CD4-positive, alpha-beta T cell treated with Interleukin-17A for 4 hours (primary cell): ENCODE measurements around the gene MX2.
A peak's percentile ranks its signal among the peaks of the same experiment; 100 is the strongest.
"Not testable (repeated sequence)": the region's sequence is repeated elsewhere in the genome, so short reads cannot be mapped to it uniquely, and the experiment has no call there.

ENCODE experiments used
- DNase-seq: peaks from one replicate; pipeline ENCODE4 v3.0.0-alpha.2; 2020; ENCODE audit warnings: mixed read lengths

The MX2 gene

GRCh38 chr21:41419921-41420862 lies 58.4 kb downstream of the MX2 start:
- DNase-seq, result peak; percentile 78

- not testable (repeated sequence) for DNase-seq
Measured at GRCh38 chr21:41420998-41421397, 59.2 kb downstream of the MX2 start.

DNA sequence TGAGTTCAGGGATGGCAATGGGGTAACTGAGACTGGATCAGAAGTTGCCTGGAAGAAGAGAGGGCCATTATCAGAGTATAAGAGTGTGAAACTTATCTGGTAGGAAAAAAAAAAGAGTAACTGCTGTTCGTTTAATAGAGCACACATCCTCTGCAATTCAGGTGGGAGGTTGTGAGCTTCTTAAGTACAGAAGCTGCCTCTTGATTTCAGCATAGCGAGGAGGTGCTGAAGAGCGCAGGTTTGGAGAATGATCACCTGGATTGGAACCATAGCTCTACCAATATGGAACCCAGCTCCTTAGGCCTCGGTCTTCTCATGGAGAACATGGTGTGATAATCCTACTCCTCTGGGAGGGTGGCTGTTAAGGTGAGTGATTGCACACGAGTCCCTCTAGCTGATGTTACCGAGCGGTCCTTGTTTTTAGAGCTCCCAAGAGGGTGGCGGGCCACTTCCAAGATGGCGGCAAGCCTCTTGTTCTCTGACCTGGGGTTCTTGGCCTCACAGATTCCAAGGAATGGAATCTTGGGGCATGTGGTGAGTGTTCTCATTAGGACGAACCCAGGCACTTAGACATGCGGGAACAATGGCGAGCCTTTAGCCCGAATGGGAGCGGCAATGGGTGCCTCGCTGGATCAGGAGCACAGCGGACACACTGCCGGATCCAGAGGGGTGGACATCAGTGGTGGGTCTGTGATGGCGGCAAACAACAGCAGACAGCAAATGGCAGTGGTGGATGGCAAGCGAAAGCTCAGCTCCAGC lies 60.9 kb downstream of the MX2 start:
- DNase-seq, result no peak

- not testable (repeated sequence) for DNase-seq
Measured at GRCh38 chr21:41423305-41423636, 61.4 kb downstream of the MX2 start.

GRCh38 chr21:41425588-41425953 lies 63.7 kb downstream of the MX2 start:
- no peak for DNase-seq

DNA sequence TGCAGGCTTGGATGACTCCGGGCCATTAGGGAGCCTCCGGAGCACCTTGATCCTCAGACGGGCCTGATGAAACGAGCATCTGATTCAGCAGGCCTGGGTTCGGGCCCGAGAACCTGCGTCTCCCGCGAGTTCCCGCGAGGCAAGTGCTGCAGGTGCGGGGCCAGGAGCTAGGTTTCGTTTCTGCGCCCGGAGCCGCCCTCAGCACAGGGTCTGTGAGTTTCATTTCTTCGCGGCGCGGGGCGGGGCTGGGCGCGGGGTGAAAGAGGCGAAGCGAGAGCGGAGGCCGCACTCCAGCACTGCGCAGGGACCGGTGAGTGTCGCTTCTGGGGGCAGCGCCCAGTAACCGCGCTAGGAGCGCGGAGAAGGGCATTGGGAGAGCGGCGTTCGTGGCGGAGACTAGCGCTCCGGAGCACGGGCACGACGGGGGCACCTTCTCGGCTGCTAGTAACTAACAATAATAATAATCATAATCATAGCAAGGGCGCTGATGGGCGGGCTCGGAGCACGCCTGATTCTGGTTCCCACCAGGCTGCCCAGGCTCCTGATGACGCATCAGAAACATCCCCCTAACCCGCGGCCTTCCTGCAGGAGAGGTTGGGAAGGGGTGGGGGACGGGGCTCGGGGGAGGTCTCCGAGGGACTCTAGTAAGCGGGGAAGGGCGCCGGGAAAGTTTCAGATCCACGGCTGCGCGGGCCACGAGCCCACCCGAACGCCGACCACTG lies 64.3 kb downstream of the MX2 start, which contains the start of gene MX1:
Gene MX1 (plus strand): TSS at position 286 of the 722 bp plus-strand sequence. CDS start 5,832 bp downstream, outside the sequence.
- DNase-seq, result peak; percentile 90

GRCh38 chr21:41426676-41427404 lies 65.0 kb downstream of the MX2 start:
- no peak for DNase-seq

- no peak for DNase-seq
Measured at GRCh38 chr21:41427556-41427955, 65.7 kb downstream of the MX2 start.

DNA sequence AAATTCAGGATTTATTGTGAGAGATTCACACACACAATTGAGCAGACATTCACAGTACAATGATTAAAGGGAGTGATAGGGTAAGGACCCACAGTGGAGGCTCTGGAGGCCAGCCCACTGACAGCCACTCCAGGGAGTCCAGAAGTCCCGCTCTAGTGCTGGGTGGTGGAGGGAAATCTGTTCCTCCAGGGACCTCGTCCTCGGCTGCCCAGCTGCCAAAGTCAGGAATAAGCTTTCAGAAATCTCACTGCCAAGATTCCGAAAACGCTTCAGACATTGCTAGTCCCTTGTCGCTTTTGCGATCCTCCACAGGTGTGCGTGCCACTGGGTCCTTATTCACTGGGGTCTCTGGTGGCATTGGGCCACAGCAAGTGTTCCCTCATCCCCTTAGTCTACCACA lies 66.5 kb downstream of the MX2 start:
- no peak for DNase-seq

DNA sequence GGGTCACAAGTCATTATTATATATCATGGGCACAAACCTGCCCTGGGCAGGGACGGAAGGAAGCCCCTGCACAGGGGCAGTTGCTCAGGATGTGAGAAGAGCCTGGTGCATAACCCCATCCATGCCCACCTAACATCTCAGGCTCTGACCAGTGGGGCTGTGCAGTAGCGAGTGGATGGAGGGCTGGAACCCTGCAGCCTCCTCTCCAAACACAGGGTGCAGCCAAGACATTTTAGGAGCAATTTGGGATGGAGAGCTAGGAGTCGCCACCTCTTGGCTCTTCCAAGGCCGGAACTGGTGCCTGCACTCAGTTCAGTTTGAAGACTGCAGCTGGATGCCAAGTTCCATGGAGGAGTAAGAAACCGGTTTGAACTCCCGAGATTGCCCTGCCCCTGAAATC lies 67.0 kb downstream of the MX2 start:
- no peak for DNase-seq

DNA sequence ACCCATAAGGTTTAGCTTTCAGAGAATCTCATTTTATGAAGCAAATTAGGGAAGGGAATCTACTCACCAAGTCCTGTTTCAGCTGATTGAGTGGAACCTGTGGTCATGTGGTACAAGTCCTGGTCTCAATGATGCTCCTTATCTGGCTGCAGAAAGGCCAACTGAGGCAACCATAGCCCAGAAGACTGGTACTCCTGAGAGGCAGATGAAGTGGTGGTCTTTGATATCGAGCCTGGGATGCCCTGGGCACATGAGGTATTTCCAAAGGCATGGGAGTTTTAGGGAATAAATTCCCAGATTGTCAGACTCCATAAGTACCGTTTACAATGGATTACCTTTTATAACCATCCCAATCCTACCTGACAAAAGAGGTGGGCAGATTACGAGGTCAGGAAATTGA lies 67.5 kb downstream of the MX2 start:
- DNase-seq, result no peak

DNA sequence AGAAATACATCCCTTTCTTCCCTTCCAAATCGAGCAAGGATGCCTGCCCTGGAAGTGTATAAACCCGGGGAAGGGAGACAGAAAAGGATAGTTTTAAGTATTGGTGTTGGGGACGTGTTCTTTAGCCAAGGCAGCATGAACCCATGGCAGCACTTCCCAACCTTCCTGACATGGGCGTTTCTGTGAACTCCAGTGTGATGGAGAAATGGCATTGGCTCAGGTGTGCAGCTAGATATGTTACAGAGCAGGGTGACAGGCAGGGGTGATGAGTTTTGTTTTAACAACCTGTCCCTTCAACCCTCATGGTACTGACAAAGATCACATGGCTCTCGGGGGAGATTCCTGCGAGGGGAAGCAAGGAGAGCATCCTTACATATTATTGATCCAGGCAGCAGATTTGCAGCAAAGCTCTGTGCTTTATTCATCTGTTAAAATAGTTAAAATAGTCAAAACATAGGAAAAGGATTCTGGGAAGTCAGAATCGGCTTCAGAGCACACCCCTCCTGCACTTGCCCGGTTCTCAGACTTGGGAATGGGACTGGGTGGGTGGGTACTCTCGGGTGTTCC lies 68.2 kb downstream of the MX2 start:
- no peak for DNase-seq

DNA sequence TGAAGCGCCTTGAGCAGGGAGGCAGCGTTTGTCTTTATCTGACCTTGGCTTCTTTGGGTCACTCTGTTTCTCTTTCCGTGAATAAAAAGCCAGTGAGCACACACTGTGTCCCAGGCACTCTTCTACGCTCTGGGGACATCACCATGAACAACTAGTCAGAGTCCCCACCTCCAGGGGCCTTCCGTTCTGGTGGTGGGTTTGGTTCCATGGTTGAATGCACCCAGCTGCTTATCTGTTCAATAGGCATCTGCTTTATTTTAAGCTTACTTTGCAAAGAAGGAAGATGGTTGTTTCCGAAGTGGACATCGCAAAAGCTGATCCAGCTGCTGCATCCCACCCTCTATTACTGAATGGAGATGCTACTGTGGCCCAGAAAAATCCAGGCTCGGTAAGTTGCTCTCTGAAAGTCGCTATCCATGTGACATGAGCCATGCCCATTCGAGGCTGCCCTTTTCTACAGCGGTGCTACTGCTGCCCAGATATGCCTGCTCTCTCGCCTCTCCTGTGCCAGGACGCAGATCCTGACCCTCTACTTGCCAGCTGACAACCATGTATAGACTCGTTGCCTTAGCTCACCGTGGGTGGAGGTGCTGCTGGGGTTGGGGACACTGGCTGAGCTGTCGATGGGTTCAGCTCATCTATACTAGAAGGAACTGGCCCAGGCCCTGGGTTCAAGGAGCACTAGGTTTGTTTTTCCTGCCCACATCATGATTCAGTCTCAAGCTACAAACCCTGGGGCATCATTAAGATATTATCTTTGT lies 70.1 kb downstream of the MX2 start:
- DNase-seq, result no peak

DNA sequence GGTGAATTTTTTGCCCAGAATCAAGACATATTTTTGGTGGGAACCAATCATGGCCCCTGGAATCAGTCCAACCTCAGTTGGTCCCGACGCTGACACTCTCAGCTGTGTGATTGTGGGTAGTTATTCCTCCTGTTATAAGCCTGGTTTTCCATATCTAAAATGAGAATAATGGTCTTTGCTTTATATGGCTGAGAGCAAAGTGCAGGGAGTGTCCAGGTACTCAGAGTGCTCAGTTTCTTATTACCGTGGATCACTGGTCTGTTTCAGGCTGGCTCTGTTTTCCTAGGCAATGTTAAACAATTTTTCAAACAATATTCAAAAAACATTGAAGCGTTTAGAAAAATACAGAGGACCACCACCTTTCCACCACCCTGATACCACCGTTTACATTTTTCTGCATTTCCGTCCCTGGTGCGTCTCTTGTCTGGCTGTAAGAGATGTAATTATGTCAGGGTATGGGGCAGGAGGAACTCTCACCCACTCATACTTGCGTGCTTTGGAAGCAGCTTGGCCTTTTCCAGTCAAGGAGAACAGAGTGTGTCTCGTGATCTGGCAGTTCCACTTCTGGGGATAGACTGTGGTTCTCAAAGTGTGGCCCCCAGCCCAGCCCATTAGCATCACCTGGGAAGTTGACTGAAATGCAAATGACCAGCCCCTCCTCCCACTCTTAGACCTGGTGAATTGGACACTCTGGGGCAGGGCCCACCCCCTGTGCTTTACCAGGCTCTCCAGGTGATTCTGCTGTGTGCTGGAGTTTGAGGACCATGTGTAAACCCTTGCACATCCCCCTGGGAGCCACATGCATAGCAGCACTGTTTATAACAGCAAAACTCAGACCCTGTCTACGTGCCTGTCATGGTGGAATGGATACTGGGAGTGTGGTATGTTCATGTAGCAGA lies 71.0 kb downstream of the MX2 start:
- DNase-seq, result no peak

- DNase-seq, result no peak
Measured at GRCh38 chr21:41433566-41433965, 71.7 kb downstream of the MX2 start.

DNA sequence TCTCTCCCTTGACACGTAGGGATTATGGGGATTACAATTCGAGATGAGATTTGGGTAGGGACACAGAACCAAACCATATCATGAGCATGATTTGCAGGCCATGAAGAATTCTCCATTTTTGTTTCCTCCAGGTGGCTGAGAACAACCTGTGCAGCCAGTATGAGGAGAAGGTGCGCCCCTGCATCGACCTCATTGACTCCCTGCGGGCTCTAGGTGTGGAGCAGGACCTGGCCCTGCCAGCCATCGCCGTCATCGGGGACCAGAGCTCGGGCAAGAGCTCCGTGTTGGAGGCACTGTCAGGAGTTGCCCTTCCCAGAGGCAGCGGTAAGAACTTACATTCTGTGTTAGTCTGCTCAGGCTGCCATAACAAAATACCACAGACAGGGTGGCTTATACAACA lies 73.9 kb downstream of the MX2 start:
- no peak for DNase-seq

DNA sequence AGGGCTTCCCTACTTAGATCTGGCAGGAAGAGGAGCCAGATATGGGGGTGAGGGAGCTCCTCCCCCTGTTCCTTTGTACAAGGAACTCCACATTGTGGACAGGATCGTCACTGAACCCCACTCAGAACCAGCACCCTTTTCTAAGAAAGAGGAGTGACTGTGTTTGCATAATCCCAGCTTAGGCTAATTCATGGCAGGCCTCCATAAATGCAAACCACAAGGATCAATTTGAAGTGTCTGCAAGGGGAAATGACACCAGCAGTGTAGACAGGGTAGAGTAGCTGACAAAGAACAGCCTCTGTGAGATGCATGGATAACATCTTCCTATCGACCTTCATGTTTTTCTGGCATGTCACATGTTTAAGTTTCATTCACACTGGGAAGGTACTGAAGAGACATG lies 75.9 kb downstream of the MX2 start:
- DNase-seq, result no peak

DNA sequence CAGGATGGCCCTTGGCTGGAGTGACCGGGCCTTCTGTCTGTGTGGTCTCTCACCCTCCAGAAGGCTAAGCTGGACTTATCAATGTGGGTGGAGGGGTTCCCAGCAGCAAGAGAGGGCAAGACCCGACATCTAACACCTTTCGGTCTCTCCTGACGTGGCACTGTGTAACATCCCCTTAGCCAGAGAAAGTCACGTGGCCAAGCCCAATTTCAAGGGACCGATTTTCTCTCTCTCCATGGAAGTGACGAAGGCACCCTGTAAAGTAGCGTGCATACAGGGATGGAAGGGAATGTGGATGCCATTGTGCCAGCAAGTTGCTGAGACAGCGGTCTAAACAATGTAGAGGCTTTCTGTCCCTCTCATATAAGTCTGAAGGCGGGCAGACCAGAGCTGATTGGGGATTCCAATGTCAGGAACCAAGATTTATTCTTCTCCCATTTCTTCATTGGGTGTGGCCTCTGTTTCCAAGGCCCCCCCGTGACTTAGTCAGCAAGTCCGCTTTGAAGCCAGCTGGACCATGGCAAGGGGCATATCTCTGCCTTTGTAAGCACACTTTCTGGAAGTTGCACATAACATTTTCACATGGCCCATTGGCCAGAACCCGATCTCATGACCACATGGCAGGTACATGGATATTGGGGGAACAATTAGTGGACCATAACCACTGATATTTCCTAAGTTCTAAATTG lies 76.7 kb downstream of the MX2 start:
- no peak for DNase-seq

DNA sequence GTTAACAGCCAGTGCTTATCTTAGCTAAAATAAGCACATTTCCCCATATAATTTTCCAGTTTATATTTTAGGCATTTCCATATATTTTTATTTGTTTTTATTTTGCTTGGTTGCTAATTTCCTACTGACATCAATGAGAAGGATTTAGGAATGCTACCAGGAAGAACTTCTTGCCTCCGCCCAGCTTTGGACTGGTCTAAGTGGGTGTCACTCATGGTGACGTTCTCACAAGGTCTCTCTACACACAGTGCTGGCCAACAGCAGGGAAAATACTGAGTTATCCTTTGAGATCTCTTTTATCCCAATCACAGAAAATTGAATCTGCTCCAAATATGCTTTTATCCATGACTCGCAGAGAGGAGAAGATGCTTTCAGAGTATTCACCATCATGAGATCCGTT lies 77.4 kb downstream of the MX2 start:
- no peak for DNase-seq

GRCh38 chr21:41441546-41441945 lies 79.7 kb downstream of the MX2 start:
- DNase-seq, result no peak
